Measurements from ENCODE around the gene ANKRD39. TPM values are rescaled to one million over a fixed set of nuclear protein-coding genes. Genes with fewer than 3 reads are reported as not detected.

The ANKRD39 gene
- total and polyA plus RNA-seq, 2 donors: 5.8 to 18.8 TPM

- Histone ChIP-seq H3K27ac (ENCODE audit: low read depth) (peak overlapping the region; percentile 51), H3K36me3 (ENCODE audit: insufficient read depth) (no peaks in the 10 kb centered on the region), H3K4me1 (ENCODE audit: insufficient read depth) (no peaks in the 10 kb centered on the region), H3K4me3 (ENCODE audit: low read depth, low read length) (no peak overlapping the region)
- DNase-seq (ENCODE audit: extremely low spot score): no peak
- 74% methylated on average over 12 of the region's 12 CpGs for WGBS
These were observed 24.4 kb upstream of the ANKRD39 start for GRCh38 chr2:96882230-96882629.

- Histone ChIP-seq H3K4me3 (ENCODE audit: low read depth, low read length) (no peak overlapping the region), H3K27ac (ENCODE audit: low read depth) (no peak overlapping the region), H3K4me1 (ENCODE audit: insufficient read depth) (no peaks in the 10 kb centered on the region), H3K36me3 (ENCODE audit: insufficient read depth) (no peaks in the 10 kb centered on the region)
- WGBS: 76% methylated on average over 10 of the region's 10 CpGs
- DNase-seq (ENCODE audit: extremely low spot score): no peak
These were observed 23.8 kb upstream of the ANKRD39 start for GRCh38 chr2:96881349-96882195.

GRCh38 chr2:96880891-96881273, 23.1 kb upstream of the ANKRD39 start:
- H3K36me3 ChIP-seq (ENCODE audit: insufficient read depth): no peaks in the 10 kb centered on the region
- no peak overlapping the region for H3K4me3 ChIP-seq (ENCODE audit: low read depth, low read length)
- no peaks in the 10 kb centered on the region for H3K4me1 ChIP-seq (ENCODE audit: insufficient read depth)
- WGBS: 92% methylated on average over 6 of the region's 6 CpGs
- no peak for DNase-seq (ENCODE audit: extremely low spot score)
- H3K27ac ChIP-seq (ENCODE audit: low read depth): no peak overlapping the region

GRCh38 chr2:96879545-96880040, 21.8 kb upstream of the ANKRD39 start:
- WGBS: 91% methylated on average over 18 of the region's 18 CpGs
- H3K4me3 ChIP-seq (ENCODE audit: low read depth, low read length): no peak overlapping the region
- no peak overlapping the region for H3K27ac ChIP-seq (ENCODE audit: low read depth)
- DNase-seq (ENCODE audit: extremely low spot score): no peak
- H3K4me1 ChIP-seq (ENCODE audit: insufficient read depth): no peaks in the 10 kb centered on the region
- H3K36me3 ChIP-seq (ENCODE audit: insufficient read depth): no peaks in the 10 kb centered on the region

GRCh38 chr2:96878796-96879544, 21.2 kb upstream of the ANKRD39 start:
- 86% methylated on average over 22 of the region's 22 CpGs for WGBS
- no peak overlapping the region for H3K27ac ChIP-seq (ENCODE audit: low read depth)

GRCh38 chr2:96878171-96878570, 20.4 kb upstream of the ANKRD39 start:
- DNase-seq (ENCODE audit: extremely low spot score): no peak
- Histone ChIP-seq H3K4me3 (ENCODE audit: low read depth, low read length) (no peak overlapping the region), H3K36me3 (ENCODE audit: insufficient read depth) (no peaks in the 10 kb centered on the region), H3K4me1 (ENCODE audit: insufficient read depth) (no peaks in the 10 kb centered on the region), H3K27ac (ENCODE audit: low read depth) (no peak overlapping the region)
- WGBS: 87% methylated on average over 7 of the region's 7 CpGs

More at GRCh38 chr2:96878796-96879544, 21.2 kb upstream of the ANKRD39 start:
- no peak for DNase-seq (ENCODE audit: extremely low spot score)
- Histone ChIP-seq H3K4me1 (ENCODE audit: insufficient read depth) (no peaks in the 10 kb centered on the region), H3K4me3 (ENCODE audit: low read depth, low read length) (no peak overlapping the region), H3K36me3 (ENCODE audit: insufficient read depth) (no peaks in the 10 kb centered on the region)

- no peak for DNase-seq (ENCODE audit: extremely low spot score)
- 82% methylated on average over 15 of the region's 15 CpGs for WGBS
- Histone ChIP-seq H3K27ac (ENCODE audit: low read depth) (no peak overlapping the region), H3K4me1 (ENCODE audit: insufficient read depth) (no peaks in the 10 kb centered on the region), H3K4me3 (ENCODE audit: low read depth, low read length) (no peak overlapping the region), H3K36me3 (ENCODE audit: insufficient read depth) (no peaks in the 10 kb centered on the region)
These were observed 19.8 kb upstream of the ANKRD39 start for GRCh38 chr2:96877631-96878092.

GRCh38 chr2:96877042-96877451, 19.2 kb upstream of the ANKRD39 start:
- no peaks in the 10 kb centered on the region for H3K36me3 ChIP-seq (ENCODE audit: insufficient read depth)
- WGBS: 84% methylated on average over 6 of the region's 6 CpGs
- H3K27ac ChIP-seq (ENCODE audit: low read depth): no peak overlapping the region
- no peaks in the 10 kb centered on the region for H3K4me1 ChIP-seq (ENCODE audit: insufficient read depth)
- no peak for DNase-seq (ENCODE audit: extremely low spot score)
- no peak overlapping the region for H3K4me3 ChIP-seq (ENCODE audit: low read depth, low read length)

- Histone ChIP-seq H3K4me3 (ENCODE audit: low read depth, low read length) (no peak overlapping the region), H3K4me1 (ENCODE audit: insufficient read depth) (no peaks in the 10 kb centered on the region), H3K36me3 (ENCODE audit: insufficient read depth) (no peaks in the 10 kb centered on the region), H3K27ac (ENCODE audit: low read depth) (no peak overlapping the region)
- DNase-seq (ENCODE audit: extremely low spot score): no peak
- 90% methylated on average over 16 of the region's 16 CpGs for WGBS
These were observed 18.6 kb upstream of the ANKRD39 start for GRCh38 chr2:96876269-96877041.

GRCh38 chr2:96875498-96876268, 17.9 kb upstream of the ANKRD39 start:
- Histone ChIP-seq H3K36me3 (ENCODE audit: insufficient read depth) (no peaks in the 10 kb centered on the region), H3K4me1 (ENCODE audit: insufficient read depth) (no peaks in the 10 kb centered on the region), H3K4me3 (ENCODE audit: low read depth, low read length) (no peak overlapping the region), H3K27ac (ENCODE audit: low read depth) (no peak overlapping the region)
- WGBS: 72% methylated on average over 14 of the region's 14 CpGs
- DNase-seq (ENCODE audit: extremely low spot score): no peak

- no peak overlapping the region for H3K27ac ChIP-seq (ENCODE audit: low read depth)
- H3K4me3 ChIP-seq (ENCODE audit: low read depth, low read length): no peak overlapping the region
- WGBS: 58% methylated on average over 18 of the region's 18 CpGs
- no peaks in the 10 kb centered on the region for H3K36me3 ChIP-seq (ENCODE audit: insufficient read depth)
- DNase-seq (ENCODE audit: extremely low spot score): no peak
- no peaks in the 10 kb centered on the region for H3K4me1 ChIP-seq (ENCODE audit: insufficient read depth)
These were observed 16.5 kb upstream of the ANKRD39 start for GRCh38 chr2:96874198-96874831.

- Histone ChIP-seq H3K4me3 (ENCODE audit: low read depth, low read length) (no peak overlapping the region), H3K36me3 (ENCODE audit: insufficient read depth) (no peaks in the 10 kb centered on the region), H3K27ac (ENCODE audit: low read depth) (no peak overlapping the region), H3K4me1 (ENCODE audit: insufficient read depth) (no peaks in the 10 kb centered on the region)
- 54% methylated on average over 8 of the region's 8 CpGs for WGBS
- no peak for DNase-seq (ENCODE audit: extremely low spot score)
These were observed 15.9 kb upstream of the ANKRD39 start for GRCh38 chr2:96873651-96874096.

Measured in urinary bladder (tissue), 4 donors.